Right cardiac atrium (tissue), 5 donors: Measurements from ENCODE around the gene CAMKV. TPM values are rescaled to one million over a fixed set of nuclear protein-coding genes. Genes with fewer than 3 reads are reported as not detected.
"Not testable (repeated sequence)": the region's sequence is repeated elsewhere in the genome, so short reads cannot be mapped to it uniquely, and the experiment has no call there.

ENCODE experiments used
- ATAC-seq, 2 donors: fragments of 200-7000 bp; cut with Tn5 transposase; one replicate each; pipeline versions ENCODE4 v1.8.0 to v1.9.1; 2020; ENCODE audit warnings: moderate library complexity in 2 of 2, mild to moderate bottlenecking in 1 of 2
- DNase-seq, 3 donors: peaks; one replicate each; pipeline ENCODE4 v3.0.0-alpha.2; 2020
- H3K27ac ChIP-seq: one replicate; pipeline ENCODE4 v1.5.1; 2013; ENCODE audit warnings: mild to moderate bottlenecking, low read length, control low read depth, moderate library complexity
- H3K27me3 ChIP-seq: one replicate; pipeline ENCODE4 v1.6.1; 2013; ENCODE audit not compliant: control insufficient read depth, insufficient read depth
- H3K4me1 ChIP-seq: one replicate; pipeline ENCODE4 v1.6.1; 2013; ENCODE audit warnings: low read length; ENCODE audit not compliant: control insufficient read depth, insufficient read depth
- H3K4me3 ChIP-seq: one replicate; pipeline ENCODE4 v1.5.1; 2013; ENCODE audit warnings: low read length, control low read depth
- H3K9me3 ChIP-seq: one replicate; pipeline ENCODE4 v1.6.1; 2013; ENCODE audit warnings: low read length; ENCODE audit not compliant: control insufficient read depth
- WGBS: extraction: QIAGEN DNeasy Blood & Tissue Kit; methylation state at CpG from one replicate; pipeline ENCODE4 v1.1.7; 2013; 5-methylcytosine and 5-hydroxymethylcytosine counted together
- intact Hi-C, 4 donors: fragments of 100-400 bp; cut with DNase I; formaldehyde crosslinking; loops; one replicate each; pipeline versions ENCODE4 v1.11.0 to v1.14.0; 2022 to 2023
- long read RNA-seq, 4 donors: library from polyadenylated mRNA; unstranded; transcript quantifications; one replicate each; pipeline ENCODE4 v2.0.0, GENCODE V29; 2020 to 2021
- polyA plus RNA-seq: library from polyadenylated mRNA; stranded (reverse); fragments of 200-250 nt; gene quantifications from one replicate; pipeline ENCODE4 v1.2.3, GENCODE V29; 2013
- total RNA-seq, 4 donors: library from RNA; stranded (reverse); fragmentation: NEBNext Ultra II Directional; extraction: Animal tissue kit (Norgen Biotek cat#: 25700); gene quantifications; one replicate each; pipeline ENCODE4 v1.2.1, GENCODE V29; 2021
- donor health status: healthy with polysubstance abuse.
- donor health status: DM: no; HTN: yes; CAD: no.
- donor health status: DM: no; HTN: no; CAD: no.
- donor health status: DM: no; HTN: yes; CAD: no; lungs with severe emphysema.
- donor health status: DM: yes; HTN: yes; CAD: no.

CAMKV gene, protein sequence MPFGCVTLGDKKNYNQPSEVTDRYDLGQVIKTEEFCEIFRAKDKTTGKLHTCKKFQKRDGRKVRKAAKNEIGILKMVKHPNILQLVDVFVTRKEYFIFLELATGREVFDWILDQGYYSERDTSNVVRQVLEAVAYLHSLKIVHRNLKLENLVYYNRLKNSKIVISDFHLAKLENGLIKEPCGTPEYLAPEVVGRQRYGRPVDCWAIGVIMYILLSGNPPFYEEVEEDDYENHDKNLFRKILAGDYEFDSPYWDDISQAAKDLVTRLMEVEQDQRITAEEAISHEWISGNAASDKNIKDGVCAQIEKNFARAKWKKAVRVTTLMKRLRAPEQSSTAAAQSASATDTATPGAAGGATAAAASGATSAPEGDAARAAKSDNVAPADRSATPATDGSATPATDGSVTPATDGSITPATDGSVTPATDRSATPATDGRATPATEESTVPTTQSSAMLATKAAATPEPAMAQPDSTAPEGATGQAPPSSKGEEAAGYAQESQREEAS
- total RNA-seq (not detected), polyA plus RNA-seq (not detected)
- long read RNA-seq, donor 1 = 0 reads
- long read RNA-seq, donor 2 = 0 reads
- long read RNA-seq, donor 3 = 0 reads
- long read RNA-seq, donor 4 = 0 reads

DNA sequence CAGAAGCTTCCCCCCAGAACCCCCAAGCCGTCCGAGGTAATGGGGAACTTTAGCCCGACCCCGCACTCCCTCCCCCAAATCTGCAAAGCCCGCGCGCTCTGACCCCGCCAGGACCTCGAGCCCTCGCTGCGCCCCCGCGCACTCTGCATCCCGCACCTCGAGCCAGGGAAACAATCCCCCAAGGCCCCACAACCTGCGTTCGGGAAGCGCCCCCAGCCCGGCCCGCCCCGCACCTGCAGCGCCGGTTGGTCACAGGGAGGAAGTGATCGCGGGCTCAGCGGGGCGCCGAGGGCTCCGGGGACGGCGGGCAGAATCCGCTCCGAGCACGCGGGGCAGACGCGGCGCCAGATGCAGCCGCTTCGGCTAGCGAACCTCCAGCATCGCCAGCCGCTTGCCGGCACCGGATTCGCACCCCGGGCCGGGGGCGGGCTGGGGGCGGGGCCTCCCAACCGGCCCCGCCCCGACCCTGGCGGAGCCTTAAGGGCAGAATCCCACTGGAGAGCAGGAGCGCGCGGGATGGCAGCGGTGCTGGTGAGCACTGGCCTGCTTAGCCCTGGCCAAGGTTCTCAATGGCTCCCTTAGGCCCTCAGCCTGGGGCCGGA lies at the start of gene CAMKV:
Gene CAMKV, minus strand, starts transcription at position 382 of the 602 bp plus-strand sequence. CDS start 7,518 bp downstream, outside the sequence.
- Histone ChIP-seq H3K27me3 (no peaks in the 10 kb centered on the region), H3K4me3 (peak within 1 kb of the TSS; percentile 43), H3K4me1 (no peaks in the 10 kb centered on the region), H3K9me3 (no peaks in the 10 kb centered on the region), H3K27ac (no peak within 1 kb of the TSS)
- WGBS = 1% methylated on average over 59 of the region's 59 CpGs
- intact Hi-C loops = no loop called here
- DNase-seq (no peak), ATAC-seq (no peak)

DNA sequence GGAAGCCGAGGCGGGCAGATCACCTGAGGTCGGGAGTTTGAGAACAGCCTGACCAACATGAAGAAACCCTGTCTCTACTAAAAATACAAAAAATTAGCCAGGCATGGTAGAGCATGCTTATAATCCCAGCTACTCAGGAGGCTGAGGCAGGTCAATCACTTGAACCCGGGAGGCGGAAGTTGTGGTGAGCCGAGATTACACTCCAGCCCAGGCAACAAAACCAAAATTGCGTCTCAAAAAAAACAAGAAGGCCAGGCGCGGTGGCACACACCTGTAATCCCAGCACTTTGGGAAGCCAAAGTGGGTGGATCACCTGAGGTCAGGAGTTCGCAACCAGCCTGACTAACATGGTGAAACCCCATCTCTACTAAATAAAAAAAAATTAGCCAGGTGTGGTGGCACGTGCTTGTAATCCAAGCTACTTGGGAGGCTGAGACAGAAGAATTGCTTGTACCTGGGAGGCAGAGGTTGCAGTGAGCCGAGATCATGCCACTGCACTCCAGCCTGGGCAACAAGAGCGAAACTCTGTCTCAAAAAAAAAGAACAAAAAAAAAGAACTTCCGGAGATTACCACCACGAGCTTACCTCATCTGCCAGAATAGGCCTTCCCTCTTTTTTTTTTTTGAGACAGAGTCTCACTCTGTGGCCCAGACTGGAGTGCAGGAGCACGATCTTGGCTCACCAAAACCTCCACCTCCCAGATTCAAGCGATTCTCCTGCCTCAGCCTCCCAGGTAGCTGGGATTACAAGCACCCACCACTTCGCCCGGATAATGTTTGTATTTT lies 48.3 kb upstream of the CAMKV start:
- H3K27me3 ChIP-seq, H3K4me3 ChIP-seq, H3K4me1 ChIP-seq, H3K9me3 ChIP-seq, DNase-seq, ATAC-seq, intact Hi-C loops, H3K27ac ChIP-seq: not testable (repeated sequence)
- WGBS = 90% methylated on average over 19 of the region's 19 CpGs

DNA sequence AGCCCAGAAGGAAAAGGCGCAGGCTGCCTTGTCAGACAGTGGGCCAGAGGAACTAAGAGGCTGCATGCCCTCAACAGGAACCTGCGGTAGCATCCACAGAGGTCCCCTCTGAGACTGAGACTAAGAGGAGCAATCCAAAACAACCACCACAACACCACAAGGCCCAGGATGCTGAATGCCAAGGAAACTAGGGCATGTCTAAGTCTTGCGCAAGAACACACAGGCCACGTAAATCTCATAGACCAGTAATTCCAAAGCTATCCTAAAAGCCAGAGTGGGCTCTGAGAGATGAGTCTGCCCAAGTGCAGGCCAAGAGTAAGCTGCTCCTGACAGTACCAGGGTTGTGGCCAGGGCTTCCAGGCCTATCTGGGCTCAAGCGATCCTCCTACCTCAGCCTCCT lies 47.0 kb upstream of the CAMKV start:
- no peaks in the 10 kb centered on the region for H3K9me3 ChIP-seq
- intact Hi-C loops = no loop called here
- H3K27ac ChIP-seq = no peak overlapping the region
- H3K4me1 ChIP-seq = no peaks in the 10 kb centered on the region
- 89% methylated on average over 5 of the region's 5 CpGs for WGBS
- peak; percentile 16 to 25 for ATAC-seq
- no peak overlapping the region for H3K4me3 ChIP-seq
- no peak for DNase-seq
- no peaks in the 10 kb centered on the region for H3K27me3 ChIP-seq

DNA sequence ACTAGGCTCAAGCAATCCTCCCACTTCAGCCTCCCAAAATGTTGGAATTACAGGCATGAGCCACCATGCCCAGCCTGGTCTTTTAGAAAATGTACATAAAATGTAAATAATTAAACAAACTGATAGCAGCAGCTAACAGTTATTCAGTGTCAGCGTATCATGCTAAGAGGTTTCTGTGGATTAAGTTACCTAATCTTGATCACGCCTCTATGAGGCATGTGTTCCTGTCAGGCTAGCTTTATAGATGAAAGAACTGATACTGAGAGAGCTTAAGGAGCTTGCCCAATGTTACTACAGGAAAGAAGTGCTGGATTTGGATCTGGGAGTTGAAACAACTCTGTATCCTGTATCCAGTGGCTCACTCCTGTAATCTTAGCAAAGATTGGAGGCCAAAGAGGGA lies 45.2 kb upstream of the CAMKV start:
- Histone ChIP-seq H3K4me1 (no peaks in the 10 kb centered on the region), H3K9me3 (no peaks in the 10 kb centered on the region), H3K27ac (no peak overlapping the region), H3K4me3 (no peak overlapping the region), H3K27me3 (no peaks in the 10 kb centered on the region)
- DNase-seq (no peak), ATAC-seq (no peak)
- 89% methylated on average over 2 of the region's 2 CpGs for WGBS
- intact Hi-C loops = no loop called here

DNA sequence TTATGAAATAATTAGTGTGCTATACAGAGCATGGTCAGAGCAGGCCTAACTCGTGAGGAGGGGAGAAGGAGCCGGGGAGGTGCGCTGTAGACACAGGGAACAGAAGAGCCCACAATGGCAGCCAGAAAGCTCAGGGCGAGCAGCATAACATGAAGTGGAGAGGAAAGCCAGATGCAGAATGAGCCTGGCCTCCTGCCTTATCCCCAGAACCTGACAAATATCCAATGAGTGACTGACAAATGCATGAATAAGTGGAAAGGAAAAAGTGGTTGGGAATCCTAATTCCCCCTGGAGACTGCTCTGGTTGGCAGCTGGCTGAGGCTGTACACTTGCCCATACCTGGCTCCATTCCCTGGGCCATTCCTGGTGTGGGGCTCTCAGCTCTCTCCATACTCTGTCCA lies 43.2 kb upstream of the CAMKV start:
- 90% methylated on average over 4 of the region's 4 CpGs for WGBS
- Histone ChIP-seq H3K4me1 (no peaks in the 10 kb centered on the region), H3K9me3 (no peaks in the 10 kb centered on the region), H3K27me3 (no peaks in the 10 kb centered on the region), H3K4me3 (no peak overlapping the region), H3K27ac (no peak overlapping the region)
- DNase-seq (no peak), ATAC-seq (no peak)
- intact Hi-C loops = no loop called here

DNA sequence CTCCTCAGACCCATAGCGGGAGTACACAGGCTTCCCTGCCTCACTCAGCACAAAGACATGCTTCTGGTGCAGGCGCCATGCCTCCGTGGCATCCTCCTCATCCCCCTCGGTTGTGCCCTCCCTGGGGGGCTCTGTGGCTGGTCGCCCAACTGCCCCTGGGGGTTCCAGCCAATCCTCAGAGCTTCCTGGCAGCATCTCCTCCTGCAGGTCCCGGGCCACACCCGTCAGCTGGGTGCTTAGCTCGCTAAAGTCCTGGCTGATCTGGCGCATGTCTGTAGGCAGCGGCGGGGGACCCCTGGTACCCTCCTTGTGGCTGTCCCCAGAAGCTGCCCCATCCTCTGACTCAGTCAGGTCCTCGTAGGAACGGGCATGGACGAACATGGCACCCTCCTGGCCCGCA lies 41.9 kb upstream of the CAMKV start:
- Histone ChIP-seq H3K27ac (no peak overlapping the region), H3K4me3 (no peak overlapping the region), H3K27me3 (no peaks in the 10 kb centered on the region), H3K4me1 (no peaks in the 10 kb centered on the region), H3K9me3 (no peaks in the 10 kb centered on the region)
- ATAC-seq (no peak), DNase-seq (no peak)
- WGBS = 92% methylated on average over 15 of the region's 15 CpGs
- intact Hi-C loops = no loop called here

DNA sequence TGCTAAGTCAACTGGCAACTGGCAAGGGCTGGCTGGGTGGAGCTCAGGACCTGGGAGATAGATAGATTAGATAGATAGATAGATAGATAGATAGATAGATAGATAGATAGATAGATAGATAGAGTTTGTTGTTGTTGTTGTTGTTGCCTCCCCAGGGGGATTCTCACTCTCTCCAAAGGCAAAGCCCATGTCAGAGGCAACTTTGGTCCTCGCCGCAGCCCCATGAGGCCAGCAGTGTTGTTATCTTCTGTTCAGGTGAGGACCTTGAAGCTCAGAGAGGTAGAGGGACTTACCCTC lies 41.4 kb upstream of the CAMKV start:
- Histone ChIP-seq H3K4me3 (no peak overlapping the region), H3K4me1 (no peaks in the 10 kb centered on the region), H3K27ac (no peak overlapping the region), H3K27me3 (no peaks in the 10 kb centered on the region), H3K9me3 (no peaks in the 10 kb centered on the region)
- intact Hi-C loops = no loop called here
- ATAC-seq (no peak), DNase-seq (no peak)
- WGBS = 97% methylated on average over 2 of the region's 2 CpGs

DNA sequence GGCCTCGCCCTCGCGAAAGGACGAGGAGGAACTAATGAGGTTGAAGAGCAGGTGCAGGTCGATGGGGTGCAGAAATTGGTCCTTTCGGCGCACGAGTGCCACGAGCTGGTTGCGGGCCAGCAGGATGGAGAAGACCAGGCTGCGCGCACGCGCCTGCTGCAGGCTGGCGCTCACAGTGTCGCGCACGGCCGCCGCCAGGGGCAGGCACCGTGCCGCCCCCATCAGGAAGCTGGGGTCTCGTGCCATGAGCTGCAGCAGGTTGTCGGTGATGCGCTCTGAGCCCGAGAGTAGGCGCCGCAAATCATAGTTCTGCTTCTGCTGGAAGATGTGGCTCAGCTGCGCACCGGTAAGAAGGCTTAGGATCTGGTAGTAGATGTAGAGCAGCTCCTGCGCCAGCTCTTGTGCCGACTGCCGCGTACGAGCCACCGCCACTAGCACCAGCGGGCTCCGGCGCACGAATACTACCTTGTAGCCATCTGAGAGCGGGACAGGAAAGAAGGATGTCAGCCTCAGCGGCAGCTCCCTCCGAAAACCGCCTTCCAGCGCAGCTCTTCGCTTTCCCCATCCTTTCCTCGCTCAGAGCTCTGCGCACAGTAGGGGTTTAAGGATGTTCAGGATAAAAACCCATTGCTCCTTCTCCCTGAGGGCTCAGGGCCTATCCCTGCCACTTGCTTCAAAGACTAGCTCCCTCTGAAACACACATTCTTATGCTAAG lies 40.9 kb upstream of the CAMKV start:
- no peaks in the 10 kb centered on the region for H3K4me1 ChIP-seq
- intact Hi-C loops = no loop called here
- H3K27me3 ChIP-seq = no peaks in the 10 kb centered on the region
- no peak for ATAC-seq
- H3K4me3 ChIP-seq = no peak overlapping the region
- no peak for DNase-seq
- 73% methylated on average over 48 of the region's 48 CpGs for WGBS
- no peak overlapping the region for H3K27ac ChIP-seq
- no peaks in the 10 kb centered on the region for H3K9me3 ChIP-seq

DNA sequence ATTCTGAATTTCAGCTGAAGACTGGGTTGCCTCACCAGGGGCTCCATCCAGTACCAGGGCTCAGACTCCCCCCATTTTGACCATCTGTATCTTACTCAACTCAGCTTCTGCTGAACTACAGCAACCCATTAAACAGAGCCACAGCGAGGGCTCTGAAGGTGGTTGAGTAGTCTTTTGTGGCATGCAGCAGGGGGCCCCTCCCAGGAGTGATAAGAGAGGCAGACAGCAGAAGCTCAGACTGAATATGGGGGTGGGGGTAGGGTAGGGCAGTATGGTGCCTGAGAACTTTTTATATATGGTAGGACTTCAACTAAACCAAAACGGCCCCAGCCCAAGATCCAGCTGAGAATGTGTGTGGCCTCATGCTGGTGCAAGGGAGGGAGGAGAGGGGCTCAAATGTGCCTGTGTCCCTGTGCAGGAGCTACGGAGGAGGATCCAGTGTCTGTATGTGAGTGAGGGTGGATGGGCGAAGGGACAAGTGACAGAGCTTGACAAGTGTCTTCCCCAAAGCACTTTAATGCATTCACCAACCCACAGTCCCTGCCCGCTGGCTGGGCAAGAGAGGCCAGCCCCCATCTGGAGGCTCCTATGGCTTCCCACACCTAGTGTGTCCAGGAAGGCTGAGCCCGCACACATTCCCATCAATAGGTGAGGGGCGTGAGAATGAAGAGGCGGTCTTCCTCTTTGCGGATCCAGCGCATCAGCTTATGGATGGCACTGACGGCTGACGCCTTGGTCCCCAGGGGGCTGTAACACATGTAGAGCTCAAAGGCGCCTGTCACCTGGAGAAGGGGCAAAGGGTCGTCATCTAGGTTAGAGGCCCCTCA lies 38.9 kb upstream of the CAMKV start:
- WGBS = 90% methylated on average over 14 of the region's 14 CpGs
- DNase-seq (no peak), ATAC-seq (no peak)

More for the DNA sequence above, 38.9 kb upstream of the CAMKV start:
- Histone ChIP-seq H3K4me3 (no peak overlapping the region), H3K27ac (no peak overlapping the region), H3K9me3 (no peaks in the 10 kb centered on the region), H3K27me3 (no peaks in the 10 kb centered on the region), H3K4me1 (no peaks in the 10 kb centered on the region)
- intact Hi-C loops = loop anchor here in 2 of 4 donors (5.0 to 10.0 kb wide), 2 partner anchors 66 to 104 kb away; partner anchors contain the start of gene INKA1 (in 1 of the 2)
